Spleen (tissue), 7 donors: ENCODE results near the gene LRRC31.

Experiments used
- POLR2A ChIP-seq, 3 donors: fragments of 450-650 bp; IDR thresholded peaks; one replicate each; pipeline ENCODE4 v1.5.1; 2017; ENCODE audit warnings: antibody characterized with exemption in 3 of 3, mild to moderate bottlenecking in 1 of 3
- TF ChIP-seq, protein P1 (sequence below), 11 experiments: fragments of 200-600 bp in 7 of 11; fragments of 450-650 bp in 4 of 11; sonication (generic) in 4 of 11; IDR thresholded peaks in 8 of 11; conservative IDR thresholded peaks in 3 of 11; 1 replicate in 7 of 11; 2 replicates in 4 of 11; pipeline versions ENCODE4 v1.4.0 to v1.8.0; 2016 to 2021; ENCODE audit warnings: antibody characterized with exemption in 11 of 11, inconsistent platforms in 4 of 11, mild to moderate bottlenecking in 1 of 11
- donor health status: DM: no; HTN: no; CAD: no; lungs with moderate emphysema.
- donor health status: DM: no; HTN: no; CAD: no.
- donor health status: DM: no; HTN: no; CAD: no.

DNA sequence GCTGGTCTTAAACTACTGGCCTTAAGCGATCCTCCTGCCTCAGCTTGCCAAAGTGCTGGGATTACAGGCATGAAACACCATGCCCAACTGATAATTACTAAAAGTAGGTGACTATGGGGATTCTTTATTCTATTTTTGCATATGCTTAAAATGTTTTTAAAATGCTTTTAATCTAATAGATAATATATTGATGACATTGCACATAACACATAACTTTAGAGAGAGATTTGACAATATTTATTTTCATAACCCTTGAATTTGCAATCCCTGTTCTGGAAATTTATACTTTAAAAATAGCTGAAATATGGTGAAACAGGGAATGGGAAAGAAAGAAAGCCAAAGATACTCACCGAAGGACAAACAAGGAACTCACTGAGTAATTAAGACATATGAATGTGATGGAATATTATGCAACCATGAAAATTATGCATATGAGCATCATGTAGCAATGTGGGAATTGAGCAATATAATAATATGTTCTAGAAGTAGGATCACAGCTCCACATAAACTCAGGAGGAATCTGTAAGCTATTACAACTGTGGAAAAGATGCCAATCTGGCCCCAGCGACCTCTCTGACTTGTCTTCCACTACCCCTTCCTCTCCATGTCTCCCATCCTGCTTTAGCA lies 2.0 kb downstream of the LRRC31 start:
- TF ChIP-seq, protein P1, sequence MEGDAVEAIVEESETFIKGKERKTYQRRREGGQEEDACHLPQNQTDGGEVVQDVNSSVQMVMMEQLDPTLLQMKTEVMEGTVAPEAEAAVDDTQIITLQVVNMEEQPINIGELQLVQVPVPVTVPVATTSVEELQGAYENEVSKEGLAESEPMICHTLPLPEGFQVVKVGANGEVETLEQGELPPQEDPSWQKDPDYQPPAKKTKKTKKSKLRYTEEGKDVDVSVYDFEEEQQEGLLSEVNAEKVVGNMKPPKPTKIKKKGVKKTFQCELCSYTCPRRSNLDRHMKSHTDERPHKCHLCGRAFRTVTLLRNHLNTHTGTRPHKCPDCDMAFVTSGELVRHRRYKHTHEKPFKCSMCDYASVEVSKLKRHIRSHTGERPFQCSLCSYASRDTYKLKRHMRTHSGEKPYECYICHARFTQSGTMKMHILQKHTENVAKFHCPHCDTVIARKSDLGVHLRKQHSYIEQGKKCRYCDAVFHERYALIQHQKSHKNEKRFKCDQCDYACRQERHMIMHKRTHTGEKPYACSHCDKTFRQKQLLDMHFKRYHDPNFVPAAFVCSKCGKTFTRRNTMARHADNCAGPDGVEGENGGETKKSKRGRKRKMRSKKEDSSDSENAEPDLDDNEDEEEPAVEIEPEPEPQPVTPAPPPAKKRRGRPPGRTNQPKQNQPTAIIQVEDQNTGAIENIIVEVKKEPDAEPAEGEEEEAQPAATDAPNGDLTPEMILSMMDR (IDR thresholded peaks at IDR 0.05 in 8 of 11, conservative IDR thresholded peaks at IDR 0.05 in 3 of 11): no peak
- no peak for TF ChIP-seq POLR2A (IDR thresholded peaks at IDR 0.05)
